ENCODE measurements around the gene SPECC1. TPM values are rescaled to one million over a fixed set of nuclear protein-coding genes. Genes with fewer than 3 reads are reported as not detected.

Gene SPECC1
- total and polyA plus RNA-seq, 10 of the 15 experiments (the other 5 are each of a cell fraction or from before 2014, with no cell fraction given) = 6.4 to 40.6 (median 23.9) TPM

GRCh38 chr17:19979917-19980770, 29.0 kb upstream of the SPECC1 start:
- intact Hi-C loops (cut with micrococcal nuclease; ENCODE audit: unreplicated experiment) (no loop called here), in situ Hi-C loops (cut with MboI) (no loop called here)
- FAIRE-seq (no peak), ATAC-seq (no peak), DNase-seq (ENCODE audit: low read depth, low spot score) (no peak)
- RAD21 ChIA-PET (ENCODE audit: unreplicated experiment) = no interaction called here
- H3K36me3 ChIP-seq (ENCODE audit: control insufficient read depth in 2 of 2, insufficient read depth in 2 of 2, low read length in 1 of 2) = no peaks in the 10 kb centered on the region
- no peaks in the 10 kb centered on the region for H4K20me1 ChIP-seq (ENCODE audit: control insufficient read depth, insufficient read depth)
- H3K4me3 ChIP-seq = no peak overlapping the region
- 86% methylated on average over 40 of the region's 43 CpGs for WGBS (ENCODE audit: insufficient coverage, insufficient replicate concordance, low lambda C conversion rate, missing lambda C conversion rate)
- no peak overlapping the region for H3K4me2 ChIP-seq (ENCODE audit: control insufficient read depth, insufficient read depth)
- no peak overlapping the region for H3K9ac ChIP-seq (ENCODE audit: control insufficient read depth, insufficient read depth, low read length)
- H3K27me3 ChIP-seq (replicated peaks in 1 of 2; ENCODE audit: control insufficient read depth in 2 of 2, insufficient read depth in 2 of 2, low read length in 1 of 2) = no peaks in the 10 kb centered on the region
- no peak overlapping the region for H3K27ac ChIP-seq (ENCODE audit: control insufficient read depth, insufficient read depth)
- CTCF ChIA-PET = no interaction called here
- H3K79me2 ChIP-seq (ENCODE audit: control insufficient read depth, insufficient read depth, low read length) = peaks cover 31% of the 10 kb centered on the region
- TF ChIP-seq CHD4 (IDR thresholded peaks at IDR 0.05) (no peak), MEF2B (IDR thresholded peaks at IDR 0.05; ENCODE audit: partially characterized antibody, poor library complexity, severe bottlenecking) (no peak), CTCF (IDR thresholded peaks at IDR 0.05 in 2 of 3, conservative IDR thresholded peaks at IDR 0.05 in 1 of 3; ENCODE audit: control insufficient read depth in 2 of 3, extremely low read depth in 1 of 3, insufficient read depth in 1 of 3, low read depth in 3 of 3, low read length in 3 of 3) (no peak), POLR2A (IDR thresholded peaks at IDR 0.05; ENCODE audit: low read depth, low read length) (no peak)
- H3K9me3 ChIP-seq (replicated peaks; ENCODE audit: control insufficient read depth, insufficient read depth, low read length) = no peaks in the 10 kb centered on the region; the same call in 2 of the 3 replicates
- H3K4me1 ChIP-seq (ENCODE audit: control insufficient read depth, insufficient read depth, low read length) = peaks cover 6% of the 10 kb centered on the region; the same call in 1 of the 2 replicates
- no TSS peak for BruUV-seq (replicated peaks)
- SMC1A ChIA-PET (ENCODE audit: uncharacterized antibody, unreplicated experiment) = no interaction called here
- POLR2A ChIA-PET = no interaction called here
- no peak overlapping the region for H2AFZ ChIP-seq (ENCODE audit: control insufficient read depth, low read depth, low read length)
